Thoracic aorta (tissue), 2 donors: ENCODE data around the gene PDSS1. TPM values are rescaled to one million over a fixed set of nuclear protein-coding genes. Genes with fewer than 3 reads are reported as not detected.
"Not testable (repeated sequence)": the region's sequence is repeated elsewhere in the genome, so short reads cannot be mapped to it uniquely, and the experiment has no call there.

Experiments used
- ATAC-seq: fragments of 150-250 bp; one replicate; pipeline ENCODE4 v1.8.0; 2017; ENCODE audit warnings: low read depth; ENCODE audit not compliant: insufficient number of reproducible peaks, low FRiP score
- DNase-seq: peaks from one replicate; pipeline ENCODE4 v3.0.0-alpha.2; 2020; ENCODE audit warnings: low spot score
- H3K27ac ChIP-seq, 2 donors: fragments of 200-600 bp; sonication (generic); 1 replicate in 1 of 2; 2 replicates in 1 of 2; pipeline ENCODE4 v1.5.1; 2016; ENCODE audit warnings: mild to moderate bottlenecking in 2 of 2, moderate library complexity in 2 of 2
- H3K27me3 ChIP-seq: fragments of 200-600 bp; sonication (generic); replicated peaks from 2 replicates; pipeline ENCODE4 v1.6.0; 2016; ENCODE audit warnings: mild to moderate bottlenecking; ENCODE audit not compliant: insufficient read depth
- H3K36me3 ChIP-seq: fragments of 200-600 bp; sonication (generic); one replicate; pipeline ENCODE4 v1.5.1; 2016
- H3K4me1 ChIP-seq, 2 donors: fragments of 200-600 bp; sonication (generic); 1 replicate in 1 of 2; 2 replicates in 1 of 2; pipeline versions ENCODE4 v1.5.1 to v1.6.0; 2016; ENCODE audit warnings: low read depth in 2 of 2, mild to moderate bottlenecking in 1 of 2; ENCODE audit not compliant: control insufficient read depth in 1 of 2
- H3K4me3 ChIP-seq: fragments of 200-600 bp; sonication (generic); 2 replicates; pipeline ENCODE4 v1.5.1; 2016; ENCODE audit warnings: mild to moderate bottlenecking
- H3K9me3 ChIP-seq: fragments of 200-600 bp; sonication (generic); 2 replicates; pipeline ENCODE4 v1.5.1; 2016
- CTCF ChIP-seq: fragments of 200-600 bp; sonication (generic); IDR thresholded peaks from one replicate; pipeline ENCODE4 v1.5.1; 2019; ENCODE audit warnings: antibody characterized with exemption
- total RNA-seq, 2 donors: library from RNA; depleted of rRNA; stranded (reverse); fragments of >200 nt; gene quantifications; one replicate each; pipeline versions ENCODE4 v1.1.0 to v1.2.3, GENCODE V29; 2016

PDSS1 gene
- total RNA-seq, 2 donors from 2014 or later = 2.0 to 5.4 TPM

- H3K27me3 ChIP-seq = no peaks in the 10 kb centered on the region
- H3K36me3 ChIP-seq = no peaks in the 10 kb centered on the region
- no peaks in the 10 kb centered on the region for H3K9me3 ChIP-seq
- no peak for TF ChIP-seq CTCF
- no peak for ATAC-seq
- no peaks in the 10 kb centered on the region for H3K4me1 ChIP-seq
- H3K4me3 ChIP-seq = no peak overlapping the region
- no peak for DNase-seq
- no peak overlapping the region for H3K27ac ChIP-seq
Observed at GRCh38 chr10:26682931-26683330, 14.6 kb upstream of the PDSS1 start.

DNA sequence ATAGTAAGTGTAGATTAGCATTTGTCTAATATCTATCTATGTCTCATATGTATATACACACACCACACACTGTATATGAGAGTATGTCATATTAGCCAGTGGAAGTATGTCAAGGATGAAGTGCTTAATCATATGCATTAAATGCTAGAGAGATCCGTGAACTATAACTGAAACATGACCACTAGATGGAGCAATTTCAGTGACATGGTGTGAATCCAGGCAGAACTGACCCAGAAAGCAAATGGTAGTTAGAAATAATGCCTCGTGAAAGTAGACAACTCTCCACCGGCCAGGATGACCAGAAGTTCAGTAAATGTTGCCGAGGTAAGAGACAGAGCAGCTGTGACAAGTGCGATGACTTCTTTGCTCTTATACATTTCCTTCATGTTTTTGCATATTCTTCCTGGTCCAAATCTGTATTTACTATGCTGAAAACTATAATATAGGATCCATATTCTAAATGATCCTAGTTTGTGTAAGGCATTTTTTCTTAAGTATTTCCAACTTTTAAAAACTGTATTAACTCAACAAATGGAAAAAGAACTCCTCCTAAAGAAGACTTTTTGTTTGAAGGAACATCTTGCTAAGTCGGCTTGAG is 12.7 kb upstream of the PDSS1 start:
- DNase-seq, H3K36me3 ChIP-seq, H3K4me3 ChIP-seq, H3K27ac ChIP-seq, H3K9me3 ChIP-seq, H3K4me1 ChIP-seq, H3K27me3 ChIP-seq: not testable (repeated sequence)
- ATAC-seq = peak; percentile 73
- peak; percentile 40 for TF ChIP-seq CTCF

DNA sequence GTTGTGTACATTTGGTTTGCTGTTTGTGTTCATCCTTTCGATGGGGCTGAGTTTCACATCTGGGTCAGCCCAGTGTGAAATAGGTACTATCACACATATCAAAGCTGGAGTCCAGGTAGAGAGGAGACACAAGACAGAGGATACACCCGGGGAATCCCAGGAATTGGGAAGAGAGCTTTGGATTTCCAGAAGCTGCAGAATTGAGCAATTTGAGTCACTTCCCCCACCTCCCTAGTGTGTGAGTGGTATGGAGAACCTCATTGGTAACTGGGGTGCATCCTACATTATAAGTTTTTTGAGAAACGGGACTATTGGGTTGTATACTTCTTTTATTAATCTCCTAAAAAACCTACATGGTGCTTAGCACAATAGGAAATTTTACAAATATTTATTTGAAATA is 12.1 kb upstream of the PDSS1 start:
- TF ChIP-seq CTCF = no peak
- H3K27ac ChIP-seq = no peak overlapping the region
- no peak for DNase-seq
- H3K4me1 ChIP-seq = no peaks in the 10 kb centered on the region
- H3K4me3 ChIP-seq = no peak overlapping the region
- no peaks in the 10 kb centered on the region for H3K36me3 ChIP-seq
- no peaks in the 10 kb centered on the region for H3K27me3 ChIP-seq
- no peaks in the 10 kb centered on the region for H3K9me3 ChIP-seq
- no peak for ATAC-seq

- DNase-seq (no peak), ATAC-seq (no peak)
- Histone ChIP-seq H3K9me3 (no peaks in the 10 kb centered on the region), H3K27me3 (no peaks in the 10 kb centered on the region), H3K4me1 (no peaks in the 10 kb centered on the region), H3K27ac (no peak overlapping the region), H3K36me3 (no peaks in the 10 kb centered on the region), H3K4me3 (no peak overlapping the region)
- no peak for TF ChIP-seq CTCF
Observed at GRCh38 chr10:26689399-26689798, 8.1 kb upstream of the PDSS1 start.

- no peaks in the 10 kb centered on the region for H3K9me3 ChIP-seq
- no peaks in the 10 kb centered on the region for H3K27me3 ChIP-seq
- no peak overlapping the region for H3K4me3 ChIP-seq
- no peak for DNase-seq
- ATAC-seq = no peak
- TF ChIP-seq CTCF = no peak
- H3K4me1 ChIP-seq = no peaks in the 10 kb centered on the region
- no peaks in the 10 kb centered on the region for H3K36me3 ChIP-seq
- H3K27ac ChIP-seq = no peak overlapping the region
Observed at GRCh38 chr10:26690731-26691475, 6.6 kb upstream of the PDSS1 start.

- not testable (repeated sequence) for H3K36me3 ChIP-seq, H3K27ac ChIP-seq, H3K4me3 ChIP-seq, ATAC-seq, DNase-seq, H3K27me3 ChIP-seq, H3K9me3 ChIP-seq
- H3K4me1 ChIP-seq = peaks cover 6 to 15% of the 10 kb centered on the region in 2 donors
Observed at GRCh38 chr10:26694536-26694935, 3.0 kb upstream of the PDSS1 start.
